Chondrocyte (in vitro differentiated cells): ENCODE measurements around the gene FUT1. TPM values are rescaled to one million over a fixed set of nuclear protein-coding genes. Genes with fewer than 3 reads are reported as not detected.

Experiments
- DNase-seq: peaks from one replicate; pipeline ENCODE4 v3.0.0; 2021; ENCODE audit warnings: mixed read lengths, low spot score
- H3K27ac Mint-ChIP-seq: one replicate; pipeline ENCODE4 v1.8.0; 2021; ENCODE audit warnings: mild to moderate bottlenecking, moderate library complexity, mixed read lengths; ENCODE audit not compliant: unreplicated experiment
- H3K27me3 Mint-ChIP-seq: 2 replicates; pipeline ENCODE4 v1.8.0; 2021; ENCODE audit warnings: low read depth, mixed read lengths
- H3K36me3 Mint-ChIP-seq: 2 replicates; pipeline ENCODE4 v1.8.0; 2021; ENCODE audit warnings: low read depth, mixed read lengths
- H3K4me1 Mint-ChIP-seq: 2 replicates; pipeline ENCODE4 v1.8.0; 2021; ENCODE audit warnings: low read depth, mild to moderate bottlenecking, mixed read lengths
- H3K4me3 Mint-ChIP-seq: one replicate; pipeline ENCODE4 v1.8.0; 2021; ENCODE audit warnings: mild to moderate bottlenecking, moderate library complexity, mixed read lengths; ENCODE audit not compliant: unreplicated experiment
- H3K9me3 Mint-ChIP-seq: 2 replicates; pipeline ENCODE4 v1.8.0; 2021; ENCODE audit warnings: low read depth, mixed read lengths
- CTCF ChIP-seq: fragments of 200-600 bp; sonication (generic); IDR thresholded peaks from 2 replicates; pipeline ENCODE4 v1.5.0; 2021; ENCODE audit warnings: antibody characterized with exemption, mild to moderate bottlenecking, moderate library complexity
- total RNA-seq: library from RNA; stranded (reverse); gene quantifications from 3 replicates; pipeline ENCODE4 v1.2.1, GENCODE V29; 2021

FUT1 gene
- total RNA-seq, 1 donor from 2014 or later = 0.52 TPM

GRCh38 chr19:48742096-48742495, 10.3 kb downstream of the FUT1 start:
- Mint-ChIP-seq H3K4me3 (no peak overlapping the region), H3K27me3 (no peaks in the 10 kb centered on the region), H3K4me1 (peaks cover 5% of the 10 kb centered on the region), H3K9me3 (no peaks in the 10 kb centered on the region), H3K36me3 (no peaks in the 10 kb centered on the region), H3K27ac (no peak overlapping the region)
- no peak for DNase-seq
- no peak for TF ChIP-seq CTCF

- Mint-ChIP-seq H3K4me3 (no peak overlapping the region), H3K36me3 (no peaks in the 10 kb centered on the region), H3K4me1 (peaks cover 5% of the 10 kb centered on the region), H3K27me3 (no peaks in the 10 kb centered on the region), H3K9me3 (no peaks in the 10 kb centered on the region), H3K27ac (no peak overlapping the region)
- no peak for TF ChIP-seq CTCF
- DNase-seq = no peak
Observed at GRCh38 chr19:48741129-48741999, 11.1 kb downstream of the FUT1 start.

GRCh38 chr19:48740164-48740972, 12.1 kb downstream of the FUT1 start, which contains the start of gene RASIP1:
RASIP1 (minus strand) TSS chr19:48740610; CDS start chr19:48740282, 328 bp downstream.
- H3K27me3 Mint-ChIP-seq = no peaks in the 10 kb centered on the region
- DNase-seq = no peak
- H3K4me1 Mint-ChIP-seq = peaks cover 5% of the 10 kb centered on the region
- H3K27ac Mint-ChIP-seq = no peak within 1 kb of the TSS
- H3K9me3 Mint-ChIP-seq = no peaks in the 10 kb centered on the region
- no peak for TF ChIP-seq CTCF
- H3K4me3 Mint-ChIP-seq = peak within 1 kb of the TSS; percentile 28
- H3K36me3 Mint-ChIP-seq = no peaks in the 10 kb centered on the region

GRCh38 chr19:48739404-48740163, 12.9 kb downstream of the FUT1 start:
- H3K9me3 Mint-ChIP-seq = no peaks in the 10 kb centered on the region
- no peaks in the 10 kb centered on the region for H3K27me3 Mint-ChIP-seq
- H3K4me3 Mint-ChIP-seq = peak overlapping the region; percentile 28
- DNase-seq = no peak
- H3K4me1 Mint-ChIP-seq = peaks cover 9% of the 10 kb centered on the region
- TF ChIP-seq CTCF = no peak
- H3K36me3 Mint-ChIP-seq = peaks cover 2% of the 10 kb centered on the region
- H3K27ac Mint-ChIP-seq = no peak overlapping the region
